GM20000 (cell line): ENCODE results near the gene C4orf50.

ENCODE experiments used
- DNase-seq: peaks from one replicate; pipeline ENCODE4 v3.0.0; 2012; ENCODE audit warnings: low spot score
- CTCF ChIP-seq: IDR thresholded peaks from 2 replicates; pipeline ENCODE4 v1.5.1; 2012; ENCODE audit warnings: mild to moderate bottlenecking, control low read depth; ENCODE audit errors: extremely low read depth, missing control alignments

The C4orf50 gene

DNA sequence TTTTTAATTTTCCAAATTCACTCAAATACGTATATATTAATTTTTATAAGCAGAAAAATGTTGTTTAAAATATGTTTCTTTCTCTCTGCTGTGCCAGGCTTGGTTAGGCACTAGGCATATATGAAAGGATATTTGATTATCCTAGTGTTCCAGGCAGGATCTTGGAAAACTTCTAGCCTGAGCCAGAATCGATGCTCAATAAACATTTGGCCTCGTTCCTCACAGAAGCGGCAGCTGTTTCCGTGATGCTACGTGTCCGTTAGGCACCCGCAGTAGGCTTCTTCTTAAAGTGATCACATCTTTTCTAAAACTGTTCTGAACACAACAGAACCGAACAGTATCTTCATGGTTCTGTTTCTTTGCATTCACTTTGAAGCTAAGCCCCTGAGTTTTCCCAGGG, 75.3 kb downstream of the C4orf50 start:
- DNase-seq = no peak
- no peak for TF ChIP-seq CTCF

GRCh38 chr4:5941601-5942000, 76.6 kb downstream of the C4orf50 start:
- DNase-seq = no peak
- no peak for TF ChIP-seq CTCF

DNA sequence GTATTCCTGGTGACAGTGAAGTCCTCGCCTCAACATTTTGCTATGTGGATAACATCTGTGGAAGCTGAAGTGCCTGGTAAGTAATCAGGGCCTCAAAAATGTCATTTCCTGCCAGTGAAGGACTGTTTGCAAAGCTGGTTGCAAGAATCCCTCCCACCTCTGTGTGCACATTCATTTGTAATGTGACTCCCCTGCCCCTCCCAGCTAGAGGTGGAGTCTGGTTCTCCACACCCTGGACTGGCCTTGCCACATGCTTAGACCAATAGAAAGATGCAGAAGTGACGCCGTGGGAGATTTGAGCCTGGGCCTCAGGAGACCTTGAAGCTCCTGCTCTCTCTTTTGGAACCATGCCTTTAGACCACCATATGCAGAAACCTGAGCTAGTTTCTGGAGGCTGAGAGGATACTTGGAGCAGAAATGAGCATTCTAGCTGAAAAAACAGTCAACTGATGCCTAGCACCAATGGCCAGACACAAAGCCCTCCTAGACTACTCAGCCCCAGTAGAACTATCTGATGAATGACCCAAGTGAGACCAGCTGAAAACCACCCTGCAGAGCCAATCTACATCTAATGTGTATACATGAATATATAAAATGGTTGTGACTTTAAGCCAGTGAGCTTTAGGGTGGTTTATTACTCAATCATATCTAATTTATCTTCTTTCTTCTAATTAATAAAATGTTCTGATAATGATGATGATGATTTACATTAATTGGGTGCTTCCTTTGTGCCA, 77.6 kb downstream of the C4orf50 start:
- DNase-seq = no peak
- TF ChIP-seq CTCF = no peak

DNA sequence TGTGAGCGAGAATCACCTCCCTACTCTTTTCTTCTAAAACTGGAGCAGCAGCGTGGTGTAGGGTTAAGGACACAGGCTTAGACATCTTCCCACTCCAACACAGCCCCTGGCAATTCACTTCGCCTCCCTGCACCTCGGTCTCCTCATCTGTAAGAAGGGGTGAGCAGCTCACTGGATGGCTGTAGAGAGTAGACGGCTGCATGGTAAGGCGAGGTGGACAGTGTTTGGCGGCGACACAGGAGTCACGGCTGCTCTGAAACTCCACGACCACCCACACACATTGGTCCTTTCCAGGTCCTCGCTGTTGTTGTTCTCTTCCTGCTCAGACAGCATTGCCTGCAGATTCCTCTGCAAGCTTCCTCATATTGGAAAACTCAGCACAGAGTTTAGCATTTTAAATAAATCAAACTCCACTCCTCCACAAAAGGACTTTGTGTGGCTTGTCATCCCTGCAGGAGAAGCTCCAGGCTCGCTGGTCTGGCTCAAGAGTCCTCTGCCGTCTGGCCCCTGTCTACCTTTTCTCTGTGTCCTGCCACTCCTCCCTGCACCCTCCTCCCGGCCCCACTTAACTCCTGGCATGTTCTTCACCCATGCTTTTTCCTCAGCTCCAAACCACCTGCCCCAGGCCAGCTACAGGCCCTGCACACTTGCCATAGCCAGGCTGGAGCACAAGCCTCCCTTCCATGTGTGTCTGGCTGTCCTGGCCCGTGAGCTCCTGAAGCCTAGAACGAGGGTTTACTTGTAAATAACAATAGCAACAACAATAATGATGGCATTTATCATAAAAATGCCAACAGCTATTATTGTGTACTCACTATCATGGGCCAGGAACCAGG, 84.0 kb downstream of the C4orf50 start:
- no peak for TF ChIP-seq CTCF
- no peak for DNase-seq

DNA sequence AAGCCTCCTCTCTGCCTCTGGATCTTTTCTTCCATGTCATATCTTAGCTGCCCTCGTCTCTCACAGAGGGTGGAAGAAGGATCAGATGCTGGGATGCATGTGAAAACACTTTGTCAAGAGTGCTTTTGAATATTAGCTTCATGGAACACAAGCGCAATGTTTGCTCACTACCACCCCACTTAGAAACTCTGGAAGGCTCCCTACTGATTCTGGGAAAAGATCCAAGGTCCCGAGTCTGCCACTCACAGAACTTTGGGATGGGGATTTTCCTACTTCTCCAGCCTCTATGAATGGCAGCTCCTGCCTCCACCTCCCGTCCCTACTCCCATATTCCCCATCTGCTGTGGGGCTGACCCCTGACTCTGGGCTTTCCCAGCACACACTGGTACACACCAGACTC, 85.1 kb downstream of the C4orf50 start:
- no peak for DNase-seq
- TF ChIP-seq CTCF = no peak

DNA sequence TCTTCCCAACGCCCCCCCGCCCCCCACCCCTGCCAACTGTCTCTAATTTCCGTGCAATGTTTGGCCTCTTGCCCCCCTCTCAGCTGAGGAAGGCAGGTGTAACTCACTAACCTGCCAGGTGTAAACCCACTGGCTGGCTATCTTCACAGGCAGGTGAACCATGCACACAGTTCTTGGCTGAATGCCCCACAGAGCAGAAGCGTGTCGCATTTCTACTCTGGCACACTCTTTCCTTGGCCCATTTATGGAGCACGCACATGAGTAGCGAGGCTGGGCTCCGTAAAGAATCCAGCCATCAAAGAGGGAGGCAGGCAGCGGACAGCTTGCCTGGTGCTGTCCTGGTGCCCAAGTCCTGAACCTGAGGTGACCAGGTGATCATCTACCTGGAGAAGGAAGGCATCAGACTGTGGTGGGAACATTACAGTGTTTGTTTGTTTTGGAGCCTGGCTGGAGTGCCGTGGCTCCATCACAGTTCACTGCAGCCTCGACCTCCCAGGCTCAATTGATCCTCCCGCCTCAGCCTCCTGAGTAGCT, 86.1 kb downstream of the C4orf50 start:
- no peak for TF ChIP-seq CTCF
- DNase-seq = no peak

GRCh38 chr4:5931526-5931925, 86.7 kb downstream of the C4orf50 start:
- no peak for DNase-seq
- no peak for TF ChIP-seq CTCF
